GM23338 (cell line): ENCODE data around the gene RNF207. TPM values are rescaled to one million over a fixed set of nuclear protein-coding genes. Genes with fewer than 3 reads are reported as not detected.

Source experiments
- ATAC-seq: fragments of 200-7000 bp; cut with Tn5 transposase; 3 replicates; pipeline ENCODE4 v1.9.1; 2020
- DNase-seq: peaks from one replicate; pipeline ENCODE4 v3.0.0-alpha.2; 2015; ENCODE audit warnings: low spot score
- H2AFZ ChIP-seq: fragments of 200-600 bp; sonication (generic); 2 replicates; pipeline ENCODE4 v1.8.0; 2016; ENCODE audit warnings: antibody characterized with exemption, mild to moderate bottlenecking, moderate library complexity
- H3F3A ChIP-seq: fragments of 200-600 bp; sonication (generic); replicated peaks from 2 replicates; pipeline ENCODE4 v1.8.0; 2017; ENCODE audit warnings: antibody characterized with exemption, mixed run types, low read depth
- H3K27ac ChIP-seq: fragments of 200-600 bp; sonication (generic); 2 replicates; pipeline ENCODE4 v1.6.1; 2016; ENCODE audit warnings: low read depth
- H3K27me3 ChIP-seq: fragments of 200-600 bp; sonication (generic); 2 replicates; pipeline ENCODE4 v1.8.0; 2016; ENCODE audit warnings: mild to moderate bottlenecking, mixed run types, moderate library complexity; ENCODE audit not compliant: insufficient read depth
- H3K36me3 ChIP-seq: fragments of 200-600 bp; sonication (generic); 2 replicates; pipeline ENCODE4 v1.8.0; 2016; ENCODE audit warnings: mild to moderate bottlenecking; ENCODE audit not compliant: insufficient read depth
- H3K4me1 ChIP-seq: fragments of 200-600 bp; sonication (generic); 2 replicates; pipeline ENCODE4 v1.8.0; 2016; ENCODE audit warnings: mild to moderate bottlenecking, moderate library complexity; ENCODE audit not compliant: insufficient read depth
- H3K4me2 ChIP-seq: fragments of 200-600 bp; sonication (generic); 2 replicates; pipeline ENCODE4 v1.7.1; 2017; ENCODE audit warnings: mixed run types
- H3K4me3 ChIP-seq: fragments of 200-600 bp; sonication (generic); 2 replicates; pipeline ENCODE4 v1.6.1; 2016; ENCODE audit warnings: mixed run types
- H3K79me2 ChIP-seq: fragments of 200-600 bp; sonication (generic); replicated peaks from 2 replicates; pipeline ENCODE4 v1.8.0; 2017; ENCODE audit warnings: mild to moderate bottlenecking; ENCODE audit not compliant: insufficient read depth
- H3K9me2 ChIP-seq: fragments of 200-600 bp; sonication (generic); 2 replicates; pipeline ENCODE4 v1.8.0; 2017; ENCODE audit not compliant: insufficient read depth
- H4K20me1 ChIP-seq: fragments of 200-600 bp; sonication (generic); replicated peaks from 2 replicates; pipeline ENCODE4 v1.8.0; 2017; ENCODE audit warnings: mild to moderate bottlenecking; ENCODE audit not compliant: insufficient read depth
- H3K27ac Mint-ChIP-seq: 2 replicates; pipeline ENCODE4 v1.8.0; 2020; ENCODE audit warnings: inconsistent platforms, mild to moderate bottlenecking, moderate library complexity, mixed read lengths
- H3K27me3 Mint-ChIP-seq: 3 replicates; pipeline ENCODE4 v1.8.0; 2022; ENCODE audit warnings: low read depth, mild to moderate bottlenecking, moderate library complexity, mixed read lengths, inconsistent platforms; ENCODE audit not compliant: insufficient read depth, poor library complexity
- H3K36me3 Mint-ChIP-seq: 3 replicates; pipeline ENCODE4 v1.8.0; 2021; ENCODE audit warnings: low read depth, mild to moderate bottlenecking, inconsistent platforms, moderate library complexity, mixed read lengths
- H3K4me1 Mint-ChIP-seq: 3 replicates; pipeline ENCODE4 v1.8.0; 2020; ENCODE audit warnings: mild to moderate bottlenecking, inconsistent platforms, mixed read lengths
- H3K4me3 Mint-ChIP-seq: 3 replicates; pipeline ENCODE4 v1.8.0; 2021; ENCODE audit warnings: moderate library complexity, mild to moderate bottlenecking, inconsistent platforms, mixed read lengths
- H3K9me3 Mint-ChIP-seq: 3 replicates; pipeline ENCODE4 v1.8.0; 2020; ENCODE audit warnings: moderate library complexity, mild to moderate bottlenecking, inconsistent platforms, mixed read lengths
- CREB1 ChIP-seq: fragments of 250-450 bp; sonication (Bioruptor Pico); IDR thresholded peaks from 2 replicates; pipeline ENCODE4 v1.5.0; 2020; ENCODE audit warnings: low read depth, mild to moderate bottlenecking, moderate library complexity
- EZH2 ChIP-seq: fragments of 200-600 bp; sonication (generic); IDR thresholded peaks from one replicate; pipeline ENCODE4 v1.8.0; 2017; ENCODE audit warnings: antibody characterized with exemption, mild to moderate bottlenecking, low read depth; ENCODE audit not compliant: unreplicated experiment
- JUNB ChIP-seq: IDR thresholded peaks from one replicate; pipeline ENCODE4 v1.6.1; 2016; ENCODE audit warnings: antibody characterized with exemption; ENCODE audit not compliant: unreplicated experiment
- NANOG ChIP-seq: IDR thresholded peaks from 2 replicates; pipeline ENCODE4 v1.6.1; 2016; ENCODE audit warnings: antibody characterized with exemption, borderline replicate concordance
- STAT1 ChIP-seq: IDR thresholded peaks from one replicate; pipeline ENCODE4 v1.6.1; 2016; ENCODE audit warnings: antibody characterized with exemption; ENCODE audit not compliant: unreplicated experiment
- ZNF114 ChIP-seq: fragments of 250-450 bp; sonication (Bioruptor Pico); IDR thresholded peaks from 2 replicates; pipeline ENCODE4 v1.5.0; 2020; ENCODE audit warnings: mild to moderate bottlenecking, moderate library complexity
- ZNF331 ChIP-seq: fragments of 250-450 bp; sonication (Bioruptor Pico); IDR thresholded peaks from 2 replicates; pipeline ENCODE4 v1.5.0; 2020; ENCODE audit warnings: low read depth, mild to moderate bottlenecking, moderate library complexity
- polyA plus RNA-seq: library from polyadenylated mRNA; unstranded; fragments of >200 nt; fragmentation: Nextera tagmentation; extraction: Ambion mirVana; gene quantifications from 2 replicates; pipeline ENCODE4 v1.2.1, GENCODE V29; 2016
- total RNA-seq: library from RNA; depleted of rRNA; stranded (reverse); fragments of >200 nt; shearing (Covaris generic); gene quantifications from 2 replicates; pipeline ENCODE4 v1.2.3, GENCODE V29; 2014
- TF ChIP-seq, protein P1 (sequence below): IDR thresholded peaks from one replicate; pipeline ENCODE4 v1.6.1; 2018; ENCODE audit warnings: antibody characterized with exemption; ENCODE audit not compliant: unreplicated experiment
- TF ChIP-seq, protein P2 (sequence below): IDR thresholded peaks from 2 replicates; pipeline ENCODE4 v1.6.1; 2016; ENCODE audit warnings: antibody characterized with exemption
- TF ChIP-seq, protein P3 (sequence below): fragments of 250-450 bp; sonication (Bioruptor Pico); IDR thresholded peaks from 2 replicates; pipeline ENCODE4 v1.5.0; 2020; ENCODE audit warnings: mild to moderate bottlenecking, moderate library complexity
- TF ChIP-seq, protein P4 (sequence below), 2 experiments: fragments of 200-600 bp in 1 of 2; sonication (generic) in 1 of 2; conservative IDR thresholded peaks; 2 replicates each; pipeline versions ENCODE4 v1.5.1 to v1.6.1; 2016 to 2017; ENCODE audit warnings: antibody characterized with exemption in 2 of 2, low read depth in 2 of 2, mild to moderate bottlenecking in 2 of 2, moderate library complexity in 1 of 2

RNF207 gene
- total and polyA plus RNA-seq, 2 experiments from 2014 or later = 1.7 to 2.9 TPM

DNA sequence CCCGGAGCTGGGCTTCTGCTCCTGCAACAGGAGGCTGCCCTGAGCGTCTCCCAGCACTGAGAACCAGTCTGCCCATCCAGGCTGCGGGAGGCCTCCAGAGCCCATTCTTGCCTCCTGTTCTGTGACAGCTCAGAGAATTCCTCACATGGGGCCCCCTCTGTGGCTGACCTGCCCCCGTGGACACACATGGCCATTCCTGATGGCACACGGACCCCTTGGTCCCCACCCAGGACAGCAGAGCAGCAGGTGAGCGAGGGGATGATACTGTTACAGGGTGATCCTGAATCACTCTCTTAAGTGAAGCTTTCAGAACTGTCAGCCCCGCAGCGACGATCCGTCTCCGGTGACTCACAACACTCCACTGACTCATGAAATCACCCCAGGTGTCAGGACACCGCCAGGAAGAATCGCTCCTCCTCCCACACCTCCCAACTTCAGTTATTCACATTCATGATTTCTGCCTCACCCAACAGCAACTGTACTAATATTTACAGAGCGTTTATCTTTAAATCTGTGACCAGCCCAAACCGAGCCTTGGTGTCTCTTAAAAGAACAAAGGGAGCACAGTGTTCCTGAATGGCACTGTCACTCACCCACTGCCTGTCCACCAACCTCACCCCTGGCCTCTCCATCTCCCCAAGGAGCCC is 48.3 kb upstream of the RNF207 start (continued):
- TF ChIP-seq, protein P1, sequence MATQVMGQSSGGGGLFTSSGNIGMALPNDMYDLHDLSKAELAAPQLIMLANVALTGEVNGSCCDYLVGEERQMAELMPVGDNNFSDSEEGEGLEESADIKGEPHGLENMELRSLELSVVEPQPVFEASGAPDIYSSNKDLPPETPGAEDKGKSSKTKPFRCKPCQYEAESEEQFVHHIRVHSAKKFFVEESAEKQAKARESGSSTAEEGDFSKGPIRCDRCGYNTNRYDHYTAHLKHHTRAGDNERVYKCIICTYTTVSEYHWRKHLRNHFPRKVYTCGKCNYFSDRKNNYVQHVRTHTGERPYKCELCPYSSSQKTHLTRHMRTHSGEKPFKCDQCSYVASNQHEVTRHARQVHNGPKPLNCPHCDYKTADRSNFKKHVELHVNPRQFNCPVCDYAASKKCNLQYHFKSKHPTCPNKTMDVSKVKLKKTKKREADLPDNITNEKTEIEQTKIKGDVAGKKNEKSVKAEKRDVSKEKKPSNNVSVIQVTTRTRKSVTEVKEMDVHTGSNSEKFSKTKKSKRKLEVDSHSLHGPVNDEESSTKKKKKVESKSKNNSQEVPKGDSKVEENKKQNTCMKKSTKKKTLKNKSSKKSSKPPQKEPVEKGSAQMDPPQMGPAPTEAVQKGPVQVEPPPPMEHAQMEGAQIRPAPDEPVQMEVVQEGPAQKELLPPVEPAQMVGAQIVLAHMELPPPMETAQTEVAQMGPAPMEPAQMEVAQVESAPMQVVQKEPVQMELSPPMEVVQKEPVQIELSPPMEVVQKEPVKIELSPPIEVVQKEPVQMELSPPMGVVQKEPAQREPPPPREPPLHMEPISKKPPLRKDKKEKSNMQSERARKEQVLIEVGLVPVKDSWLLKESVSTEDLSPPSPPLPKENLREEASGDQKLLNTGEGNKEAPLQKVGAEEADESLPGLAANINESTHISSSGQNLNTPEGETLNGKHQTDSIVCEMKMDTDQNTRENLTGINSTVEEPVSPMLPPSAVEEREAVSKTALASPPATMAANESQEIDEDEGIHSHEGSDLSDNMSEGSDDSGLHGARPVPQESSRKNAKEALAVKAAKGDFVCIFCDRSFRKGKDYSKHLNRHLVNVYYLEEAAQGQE = no peak
- TF ChIP-seq, protein P2, sequence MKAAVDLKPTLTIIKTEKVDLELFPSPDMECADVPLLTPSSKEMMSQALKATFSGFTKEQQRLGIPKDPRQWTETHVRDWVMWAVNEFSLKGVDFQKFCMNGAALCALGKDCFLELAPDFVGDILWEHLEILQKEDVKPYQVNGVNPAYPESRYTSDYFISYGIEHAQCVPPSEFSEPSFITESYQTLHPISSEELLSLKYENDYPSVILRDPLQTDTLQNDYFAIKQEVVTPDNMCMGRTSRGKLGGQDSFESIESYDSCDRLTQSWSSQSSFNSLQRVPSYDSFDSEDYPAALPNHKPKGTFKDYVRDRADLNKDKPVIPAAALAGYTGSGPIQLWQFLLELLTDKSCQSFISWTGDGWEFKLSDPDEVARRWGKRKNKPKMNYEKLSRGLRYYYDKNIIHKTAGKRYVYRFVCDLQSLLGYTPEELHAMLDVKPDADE = no peak
- no peak for TF ChIP-seq STAT1
- TF ChIP-seq NANOG = no peak
- no peak for TF ChIP-seq EZH2

DNA sequence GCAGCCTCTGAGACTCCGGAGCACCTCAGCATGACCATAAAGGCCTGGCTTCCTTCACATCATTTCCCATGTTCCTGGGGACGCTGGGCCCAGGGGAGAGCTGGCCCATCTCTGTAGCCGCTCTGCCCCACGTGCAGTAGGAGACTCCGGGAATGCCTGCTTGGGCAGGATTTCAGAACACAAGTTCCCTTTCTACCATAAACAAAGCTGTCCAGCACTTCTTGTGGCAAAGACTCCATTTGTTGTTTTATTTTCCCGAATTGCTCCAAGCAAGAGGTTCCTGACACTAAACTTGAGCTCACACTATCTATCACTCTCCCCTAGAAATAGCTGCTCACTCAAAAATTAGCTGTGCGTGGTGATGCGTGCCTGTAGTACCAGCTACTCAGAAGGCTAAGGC is 47.7 kb upstream of the RNF207 start:
- H3K27me3 Mint-ChIP-seq = peaks cover 19% of the 10 kb centered on the region
- no peak for TF ChIP-seq ZNF331
- TF ChIP-seq, protein P3, sequence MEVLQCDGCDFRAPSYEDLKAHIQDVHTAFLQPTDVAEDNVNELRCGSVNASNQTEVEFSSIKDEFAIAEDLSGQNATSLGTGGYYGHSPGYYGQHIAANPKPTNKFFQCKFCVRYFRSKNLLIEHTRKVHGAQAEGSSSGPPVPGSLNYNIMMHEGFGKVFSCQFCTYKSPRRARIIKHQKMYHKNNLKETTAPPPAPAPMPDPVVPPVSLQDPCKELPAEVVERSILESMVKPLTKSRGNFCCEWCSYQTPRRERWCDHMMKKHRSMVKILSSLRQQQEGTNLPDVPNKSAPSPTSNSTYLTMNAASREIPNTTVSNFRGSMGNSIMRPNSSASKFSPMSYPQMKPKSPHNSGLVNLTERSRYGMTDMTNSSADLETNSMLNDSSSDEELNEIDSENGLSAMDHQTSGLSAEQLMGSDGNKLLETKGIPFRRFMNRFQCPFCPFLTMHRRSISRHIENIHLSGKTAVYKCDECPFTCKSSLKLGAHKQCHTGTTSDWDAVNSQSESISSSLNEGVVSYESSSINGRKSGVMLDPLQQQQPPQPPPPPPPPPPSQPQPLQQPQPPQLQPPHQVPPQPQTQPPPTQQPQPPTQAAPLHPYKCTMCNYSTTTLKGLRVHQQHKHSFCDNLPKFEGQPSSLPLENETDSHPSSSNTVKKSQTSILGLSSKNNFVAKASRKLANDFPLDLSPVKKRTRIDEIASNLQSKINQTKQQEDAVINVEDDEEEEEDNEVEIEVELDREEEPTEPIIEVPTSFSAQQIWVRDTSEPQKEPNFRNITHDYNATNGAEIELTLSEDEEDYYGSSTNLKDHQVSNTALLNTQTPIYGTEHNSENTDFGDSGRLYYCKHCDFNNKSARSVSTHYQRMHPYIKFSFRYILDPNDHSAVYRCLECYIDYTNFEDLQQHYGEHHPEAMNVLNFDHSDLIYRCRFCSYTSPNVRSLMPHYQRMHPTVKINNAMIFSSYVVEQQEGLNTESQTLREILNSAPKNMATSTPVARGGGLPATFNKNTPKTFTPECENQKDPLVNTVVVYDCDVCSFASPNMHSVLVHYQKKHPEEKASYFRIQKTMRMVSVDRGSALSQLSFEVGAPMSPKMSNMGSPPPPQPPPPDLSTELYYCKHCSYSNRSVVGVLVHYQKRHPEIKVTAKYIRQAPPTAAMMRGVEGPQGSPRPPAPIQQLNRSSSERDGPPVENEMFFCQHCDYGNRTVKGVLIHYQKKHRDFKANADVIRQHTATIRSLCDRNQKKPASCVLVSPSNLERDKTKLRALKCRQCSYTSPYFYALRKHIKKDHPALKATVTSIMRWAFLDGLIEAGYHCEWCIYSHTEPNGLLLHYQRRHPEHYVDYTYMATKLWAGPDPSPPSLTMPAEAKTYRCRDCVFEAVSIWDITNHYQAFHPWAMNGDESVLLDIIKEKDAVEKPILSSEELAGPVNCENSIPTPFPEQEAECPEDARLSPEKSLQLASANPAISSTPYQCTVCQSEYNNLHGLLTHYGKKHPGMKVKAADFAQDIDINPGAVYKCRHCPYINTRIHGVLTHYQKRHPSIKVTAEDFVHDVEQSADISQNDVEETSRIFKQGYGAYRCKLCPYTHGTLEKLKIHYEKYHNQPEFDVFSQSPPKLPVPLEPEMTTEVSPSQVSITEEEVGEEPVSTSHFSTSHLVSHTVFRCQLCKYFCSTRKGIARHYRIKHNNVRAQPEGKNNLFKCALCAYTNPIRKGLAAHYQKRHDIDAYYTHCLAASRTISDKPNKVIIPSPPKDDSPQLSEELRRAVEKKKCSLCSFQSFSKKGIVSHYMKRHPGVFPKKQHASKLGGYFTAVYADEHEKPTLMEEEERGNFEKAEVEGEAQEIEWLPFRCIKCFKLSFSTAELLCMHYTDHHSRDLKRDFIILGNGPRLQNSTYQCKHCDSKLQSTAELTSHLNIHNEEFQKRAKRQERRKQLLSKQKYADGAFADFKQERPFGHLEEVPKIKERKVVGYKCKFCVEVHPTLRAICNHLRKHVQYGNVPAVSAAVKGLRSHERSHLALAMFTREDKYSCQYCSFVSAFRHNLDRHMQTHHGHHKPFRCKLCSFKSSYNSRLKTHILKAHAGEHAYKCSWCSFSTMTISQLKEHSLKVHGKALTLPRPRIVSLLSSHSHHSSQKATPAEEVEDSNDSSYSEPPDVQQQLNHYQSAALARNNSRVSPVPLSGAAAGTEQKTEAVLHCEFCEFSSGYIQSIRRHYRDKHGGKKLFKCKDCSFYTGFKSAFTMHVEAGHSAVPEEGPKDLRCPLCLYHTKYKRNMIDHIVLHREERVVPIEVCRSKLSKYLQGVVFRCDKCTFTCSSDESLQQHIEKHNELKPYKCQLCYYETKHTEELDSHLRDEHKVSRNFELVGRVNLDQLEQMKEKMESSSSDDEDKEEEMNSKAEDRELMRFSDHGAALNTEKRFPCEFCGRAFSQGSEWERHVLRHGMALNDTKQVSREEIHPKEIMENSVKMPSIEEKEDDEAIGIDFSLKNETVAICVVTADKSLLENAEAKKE (CRISPR knock-in tag) = no peak
- TF ChIP-seq NANOG = no peak
- no peak for TF ChIP-seq EZH2
- TF ChIP-seq CREB1 = no peak
- no peak for TF ChIP-seq STAT1
- TF ChIP-seq ZNF114 (CRISPR knock-in tag) = no peak
- no peak for TF ChIP-seq JUNB
- TF ChIP-seq, protein P4, sequence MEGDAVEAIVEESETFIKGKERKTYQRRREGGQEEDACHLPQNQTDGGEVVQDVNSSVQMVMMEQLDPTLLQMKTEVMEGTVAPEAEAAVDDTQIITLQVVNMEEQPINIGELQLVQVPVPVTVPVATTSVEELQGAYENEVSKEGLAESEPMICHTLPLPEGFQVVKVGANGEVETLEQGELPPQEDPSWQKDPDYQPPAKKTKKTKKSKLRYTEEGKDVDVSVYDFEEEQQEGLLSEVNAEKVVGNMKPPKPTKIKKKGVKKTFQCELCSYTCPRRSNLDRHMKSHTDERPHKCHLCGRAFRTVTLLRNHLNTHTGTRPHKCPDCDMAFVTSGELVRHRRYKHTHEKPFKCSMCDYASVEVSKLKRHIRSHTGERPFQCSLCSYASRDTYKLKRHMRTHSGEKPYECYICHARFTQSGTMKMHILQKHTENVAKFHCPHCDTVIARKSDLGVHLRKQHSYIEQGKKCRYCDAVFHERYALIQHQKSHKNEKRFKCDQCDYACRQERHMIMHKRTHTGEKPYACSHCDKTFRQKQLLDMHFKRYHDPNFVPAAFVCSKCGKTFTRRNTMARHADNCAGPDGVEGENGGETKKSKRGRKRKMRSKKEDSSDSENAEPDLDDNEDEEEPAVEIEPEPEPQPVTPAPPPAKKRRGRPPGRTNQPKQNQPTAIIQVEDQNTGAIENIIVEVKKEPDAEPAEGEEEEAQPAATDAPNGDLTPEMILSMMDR (conservative IDR thresholded peaks at IDR 0.05; ENCODE audit: low read depth in 2 of 2) = no peak

More for the DNA sequence above, 47.7 kb upstream of the RNF207 start:
- no peak overlapping the region for H3K4me3 Mint-ChIP-seq
- Histone ChIP-seq H3K79me2 (no peaks in the 10 kb centered on the region), H3K4me2 (no peak overlapping the region), H3F3A (peaks cover 6% of the 10 kb centered on the region; the same call in 1 of the 2 replicates), H3K9me2 (no peaks in the 10 kb centered on the region), H2AFZ (no peak overlapping the region), H3K36me3 (no peaks in the 10 kb centered on the region), H3K27ac (no peak overlapping the region), H3K27me3 (no peaks in the 10 kb centered on the region), H4K20me1 (no peaks in the 10 kb centered on the region), H3K4me3 (no peak overlapping the region), H3K4me1 (peaks cover 3% of the 10 kb centered on the region; the same call in 1 of the 2 replicates)
- H3K4me1 Mint-ChIP-seq = peaks cover 17% of the 10 kb centered on the region
- ATAC-seq (no peak), DNase-seq (no peak)
- no peaks in the 10 kb centered on the region for H3K9me3 Mint-ChIP-seq
- H3K27ac Mint-ChIP-seq = no peak overlapping the region
- H3K36me3 Mint-ChIP-seq = no peaks in the 10 kb centered on the region
